ENCODE results near the gene COX5B.

GRCh38 chr2:97669448-97669847 lies 23.6 kb downstream of the COX5B start, which contains the start of gene C2orf92:
- TF ChIP-seq POLR2AphosphoS5 (IDR thresholded peaks at IDR 0.05), result no peak
- no peak for TF ChIP-seq CTCF (IDR thresholded peaks at IDR 0.05)
- TF ChIP-seq EP300 (IDR thresholded peaks at IDR 0.05; ENCODE audit: low read depth), result no peak
